ENCODE measurements around the gene MKRN2. TPM values are rescaled to one million over a fixed set of nuclear protein-coding genes. Genes with fewer than 3 reads are reported as not detected.
"Not testable (repeated sequence)": the region's sequence is repeated elsewhere in the genome, so short reads cannot be mapped to it uniquely, and the experiment has no call there.

Gene MKRN2
- polyA plus RNA-seq, 1 experiment: 62.3 TPM

DNA sequence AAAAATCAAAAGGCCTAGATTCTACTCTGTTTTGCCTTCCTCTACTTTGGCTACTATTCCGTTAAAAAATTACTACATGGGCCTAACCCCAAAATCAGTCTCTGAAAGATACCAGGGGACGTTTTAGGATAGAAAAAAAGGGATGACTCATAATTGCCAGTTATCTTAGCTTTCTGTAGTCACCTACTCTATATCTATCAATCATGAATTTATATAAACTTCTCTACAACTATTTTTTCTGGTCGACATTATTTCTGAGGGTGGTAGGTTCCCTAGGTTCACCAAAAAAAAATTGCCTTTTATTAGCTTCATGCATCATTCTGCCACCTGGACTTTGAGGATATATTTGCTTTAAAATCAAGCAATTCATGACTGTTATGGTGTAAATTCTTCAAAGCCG is 70.5 kb downstream of the MKRN2 start:
- Histone ChIP-seq H3K4me3 (ENCODE audit: low read depth, low read length) (no peak overlapping the region), H3K27me3 (ENCODE audit: control insufficient read depth, insufficient read depth, low read length) (no peaks in the 10 kb centered on the region), H3K9me3 (ENCODE audit: control insufficient read depth, insufficient read depth, low read length) (no peaks in the 10 kb centered on the region), H3K27ac (ENCODE audit: low read depth, low read length) (no peak overlapping the region)
- ChIA-PET POLR2A (no interaction called here), CTCF (no interaction called here)
- DNase-seq (ENCODE audit: low read depth, low spot score): no peak
- TF ChIP-seq, protein P1, sequence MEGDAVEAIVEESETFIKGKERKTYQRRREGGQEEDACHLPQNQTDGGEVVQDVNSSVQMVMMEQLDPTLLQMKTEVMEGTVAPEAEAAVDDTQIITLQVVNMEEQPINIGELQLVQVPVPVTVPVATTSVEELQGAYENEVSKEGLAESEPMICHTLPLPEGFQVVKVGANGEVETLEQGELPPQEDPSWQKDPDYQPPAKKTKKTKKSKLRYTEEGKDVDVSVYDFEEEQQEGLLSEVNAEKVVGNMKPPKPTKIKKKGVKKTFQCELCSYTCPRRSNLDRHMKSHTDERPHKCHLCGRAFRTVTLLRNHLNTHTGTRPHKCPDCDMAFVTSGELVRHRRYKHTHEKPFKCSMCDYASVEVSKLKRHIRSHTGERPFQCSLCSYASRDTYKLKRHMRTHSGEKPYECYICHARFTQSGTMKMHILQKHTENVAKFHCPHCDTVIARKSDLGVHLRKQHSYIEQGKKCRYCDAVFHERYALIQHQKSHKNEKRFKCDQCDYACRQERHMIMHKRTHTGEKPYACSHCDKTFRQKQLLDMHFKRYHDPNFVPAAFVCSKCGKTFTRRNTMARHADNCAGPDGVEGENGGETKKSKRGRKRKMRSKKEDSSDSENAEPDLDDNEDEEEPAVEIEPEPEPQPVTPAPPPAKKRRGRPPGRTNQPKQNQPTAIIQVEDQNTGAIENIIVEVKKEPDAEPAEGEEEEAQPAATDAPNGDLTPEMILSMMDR (IDR thresholded peaks at IDR 0.05; ENCODE audit: low read depth, low read length): no peak

DNA sequence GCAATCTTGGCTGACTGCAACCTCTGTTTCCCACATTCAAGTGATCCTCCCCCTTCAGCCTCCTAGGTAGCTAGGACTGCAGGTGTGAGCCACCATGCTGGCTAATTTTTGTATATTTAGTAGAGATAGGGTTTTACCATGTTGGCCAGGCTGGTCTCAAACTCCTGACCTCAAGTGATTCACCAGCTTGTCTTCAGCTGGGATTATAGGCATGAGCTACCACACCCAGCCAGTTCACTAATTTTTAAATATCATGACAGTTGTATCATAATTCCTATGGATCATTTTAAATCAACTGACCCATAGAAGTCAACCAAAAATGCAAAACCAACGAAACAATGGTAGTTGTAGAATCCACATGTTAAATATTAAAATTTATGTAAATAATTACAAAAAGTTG is 71.9 kb downstream of the MKRN2 start:
- Histone ChIP-seq H3K27me3 (ENCODE audit: control insufficient read depth, insufficient read depth, low read length) (no peaks in the 10 kb centered on the region), H3K4me3 (ENCODE audit: low read depth, low read length) (no peak overlapping the region), H3K27ac (ENCODE audit: low read depth, low read length) (no peak overlapping the region), H3K9me3 (ENCODE audit: control insufficient read depth, insufficient read depth, low read length) (no peaks in the 10 kb centered on the region)
- ChIA-PET POLR2A (no interaction called here), CTCF (no interaction called here)
- TF ChIP-seq, protein P1 (IDR thresholded peaks at IDR 0.05; ENCODE audit: low read depth, low read length): no peak
- no peak for DNase-seq (ENCODE audit: low read depth, low spot score)

DNA sequence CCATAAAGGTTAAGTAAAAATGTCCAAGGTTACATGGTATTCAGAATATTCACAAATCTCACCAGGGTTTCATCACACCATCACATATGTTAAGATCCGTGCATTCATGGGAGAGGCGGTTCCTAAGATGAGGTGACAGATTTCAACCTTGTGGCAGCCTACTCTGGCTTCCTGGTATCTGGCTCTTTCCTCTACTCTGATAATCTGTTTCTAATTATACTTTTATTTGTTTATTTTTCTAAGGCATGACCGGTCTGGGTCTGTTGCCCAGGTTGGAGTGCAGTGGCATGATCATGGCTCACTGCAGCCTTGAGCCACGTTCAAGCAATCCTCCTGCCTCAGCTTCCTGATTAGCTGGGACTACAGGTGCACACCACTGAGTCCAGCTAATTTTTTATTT is 72.7 kb downstream of the MKRN2 start:
- H3K9me3 ChIP-seq (ENCODE audit: control insufficient read depth, insufficient read depth, low read length): no peaks in the 10 kb centered on the region
- DNase-seq (ENCODE audit: low read depth, low spot score): no peak
- no peak overlapping the region for H3K4me3 ChIP-seq (ENCODE audit: low read depth, low read length)
- ChIA-PET CTCF (no interaction called here), POLR2A (no interaction called here)
- H3K27ac ChIP-seq (ENCODE audit: low read depth, low read length): no peak overlapping the region
- TF ChIP-seq, protein P1 (IDR thresholded peaks at IDR 0.05; ENCODE audit: low read depth, low read length): no peak
- H3K27me3 ChIP-seq (ENCODE audit: control insufficient read depth, insufficient read depth, low read length): no peaks in the 10 kb centered on the region

DNA sequence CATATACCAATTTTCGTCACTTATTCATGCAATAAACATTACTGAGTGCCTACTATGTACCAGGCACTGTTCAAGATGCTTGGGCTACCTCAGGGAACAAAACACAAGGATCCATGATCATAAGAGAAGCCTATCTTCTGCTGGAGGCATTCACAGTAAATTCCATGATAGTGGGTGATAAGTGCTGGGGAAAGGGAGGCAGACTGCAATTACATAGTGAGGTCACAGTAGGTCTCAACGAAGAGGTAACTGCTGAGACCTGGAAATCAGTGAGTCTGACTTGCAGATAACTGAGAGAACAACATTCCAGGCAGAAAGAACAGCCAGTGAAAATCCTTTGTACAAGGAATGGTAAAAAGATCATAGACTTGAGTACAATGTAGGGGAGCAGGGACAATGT is 73.4 kb downstream of the MKRN2 start:
- no peak overlapping the region for H3K4me3 ChIP-seq (ENCODE audit: low read depth, low read length)
- no peak overlapping the region for H3K27ac ChIP-seq (ENCODE audit: low read depth, low read length)
- CTCF ChIA-PET: no interaction called here
- TF ChIP-seq, protein P1 (IDR thresholded peaks at IDR 0.05; ENCODE audit: low read depth, low read length): no peak
- no peaks in the 10 kb centered on the region for H3K9me3 ChIP-seq (ENCODE audit: control insufficient read depth, insufficient read depth, low read length)
- POLR2A ChIA-PET: no interaction called here
- H3K27me3 ChIP-seq (ENCODE audit: control insufficient read depth, insufficient read depth, low read length): no peaks in the 10 kb centered on the region
- DNase-seq (ENCODE audit: low read depth, low spot score): no peak

DNA sequence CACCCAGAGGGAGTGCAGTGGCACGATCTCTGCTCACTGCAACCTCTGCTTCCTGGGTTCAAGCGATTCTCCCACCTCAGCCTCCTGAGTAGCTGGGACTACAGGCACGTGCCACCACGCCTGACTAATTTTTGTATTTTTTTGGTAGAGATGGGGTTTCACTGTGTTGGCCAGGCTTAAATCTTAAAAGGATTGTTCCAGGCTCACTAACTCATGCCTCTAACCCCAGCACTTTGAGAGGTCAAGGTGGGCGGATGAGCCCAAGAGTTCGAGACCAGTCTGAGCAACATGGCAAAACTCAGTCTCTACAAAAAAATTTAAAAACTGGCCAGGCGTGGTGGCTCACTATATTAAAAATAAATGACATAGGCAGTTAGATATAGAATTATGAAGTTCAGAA is 74.0 kb downstream of the MKRN2 start:
- CTCF ChIA-PET; H3K4me3 ChIP-seq (ENCODE audit: low read depth, low read length); POLR2A ChIA-PET; H3K27ac ChIP-seq (ENCODE audit: low read depth, low read length); H3K27me3 ChIP-seq (ENCODE audit: control insufficient read depth, insufficient read depth, low read length); DNase-seq (ENCODE audit: low read depth, low spot score); H3K9me3 ChIP-seq (ENCODE audit: control insufficient read depth, insufficient read depth, low read length): not testable (repeated sequence)

DNA sequence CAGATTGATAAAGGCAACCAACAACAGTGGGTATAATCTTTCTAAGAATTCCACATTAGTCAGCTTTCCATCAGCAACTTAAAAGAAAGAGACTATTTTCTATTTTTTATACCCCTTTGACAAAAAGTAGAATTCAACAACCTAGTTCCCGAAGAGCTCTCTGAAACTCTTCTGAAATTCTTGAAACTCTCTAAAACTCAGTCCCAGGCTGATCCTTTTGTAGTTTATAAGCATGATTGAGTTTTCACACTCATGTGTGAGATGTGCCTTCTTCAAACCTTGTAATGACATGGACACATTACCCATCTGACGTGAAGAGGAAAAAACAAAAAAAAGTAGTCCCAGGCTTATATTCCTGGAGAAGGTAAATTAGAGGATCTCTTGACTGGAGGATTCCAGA is 75.6 kb downstream of the MKRN2 start:
- ChIA-PET POLR2A (no interaction called here), CTCF (no interaction called here)
- TF ChIP-seq, protein P1 (IDR thresholded peaks at IDR 0.05; ENCODE audit: low read depth, low read length): no peak
- Histone ChIP-seq H3K27ac (ENCODE audit: low read depth, low read length) (no peak overlapping the region), H3K4me3 (ENCODE audit: low read depth, low read length) (no peak overlapping the region), H3K27me3 (ENCODE audit: control insufficient read depth, insufficient read depth, low read length) (no peaks in the 10 kb centered on the region), H3K9me3 (ENCODE audit: control insufficient read depth, insufficient read depth, low read length) (no peaks in the 10 kb centered on the region)
- no peak for DNase-seq (ENCODE audit: low read depth, low spot score)
